Mesendoderm (in vitro differentiated cells): ENCODE measurements around the gene ARHGAP22. TPM values are rescaled to one million over a fixed set of nuclear protein-coding genes. Genes with fewer than 3 reads are reported as not detected.

ENCODE experiments used
- DNase-seq: peaks from one replicate; pipeline ENCODE4 v3.0.0; 2013
- H2AK5ac ChIP-seq: 2 replicates; pipeline ENCODE4 v1.6.1; 2013; ENCODE audit warnings: low read length, inconsistent platforms
- H2BK120ac ChIP-seq: 2 replicates; pipeline ENCODE4 v1.6.1; 2013; ENCODE audit warnings: low read depth, mild to moderate bottlenecking, low read length, moderate library complexity, mixed read lengths
- H2BK15ac ChIP-seq: replicated peaks from 2 replicates; pipeline ENCODE4 v1.6.1; 2013; ENCODE audit warnings: low read depth, mild to moderate bottlenecking, moderate library complexity
- H2BK5ac ChIP-seq: 2 replicates; pipeline ENCODE4 v1.6.1; 2013; ENCODE audit warnings: low read length, inconsistent platforms
- H3K18ac ChIP-seq: 2 replicates; pipeline ENCODE4 v1.6.1; 2013; ENCODE audit warnings: mild to moderate bottlenecking, low read length, mixed read lengths
- H3K23ac ChIP-seq: one replicate; pipeline ENCODE4 v1.6.1; 2013; ENCODE audit warnings: low read length
- H3K27ac ChIP-seq: 2 replicates; pipeline ENCODE4 v1.5.1; 2013; ENCODE audit warnings: low read depth, mild to moderate bottlenecking, inconsistent platforms, low read length, moderate library complexity
- H3K27me3 ChIP-seq: 2 replicates; pipeline ENCODE4 v1.6.1; 2013; ENCODE audit warnings: low read length, control low read depth, mild to moderate bottlenecking, inconsistent platforms; ENCODE audit not compliant: insufficient read depth, poor library complexity
- H3K36me3 ChIP-seq: 2 replicates; pipeline ENCODE4 v1.6.1; 2013; ENCODE audit warnings: low read length, inconsistent platforms; ENCODE audit not compliant: control insufficient read depth, insufficient read depth
- H3K4ac ChIP-seq: one replicate; pipeline ENCODE4 v1.6.1; 2013; ENCODE audit warnings: low read depth, mild to moderate bottlenecking, low read length, moderate library complexity
- H3K4me1 ChIP-seq: 2 replicates; pipeline ENCODE4 v1.6.1; 2013; ENCODE audit warnings: low read depth, low read length, inconsistent platforms; ENCODE audit not compliant: control insufficient read depth
- H3K4me2 ChIP-seq: 2 replicates; pipeline ENCODE4 v1.6.1; 2013; ENCODE audit warnings: low read length
- H3K4me3 ChIP-seq: 2 replicates; pipeline ENCODE4 v1.5.1; 2013; ENCODE audit warnings: mild to moderate bottlenecking, low read length
- H3K56ac ChIP-seq: one replicate; pipeline ENCODE4 v1.6.1; 2013; ENCODE audit warnings: low read length
- H3K79me1 ChIP-seq: 2 replicates; pipeline ENCODE4 v1.6.1; 2013; ENCODE audit warnings: low read length, inconsistent platforms
- H3K79me2 ChIP-seq: 2 replicates; pipeline ENCODE4 v1.6.1; 2013; ENCODE audit warnings: mild to moderate bottlenecking, low read length; ENCODE audit not compliant: control insufficient read depth, insufficient read depth
- H3K9ac ChIP-seq: 2 replicates; pipeline ENCODE4 v1.6.1; 2013; ENCODE audit warnings: low read length, inconsistent platforms
- H4K5ac ChIP-seq: one replicate; pipeline ENCODE4 v1.6.1; 2013; ENCODE audit warnings: low read length
- H4K8ac ChIP-seq: one replicate; pipeline ENCODE4 v1.6.1; 2013; ENCODE audit warnings: low read depth, mild to moderate bottlenecking, control low read depth, low read length, moderate library complexity
- WGBS: extraction: QIAGEN DNeasy Blood & Tissue Kit; methylation state at CpG from one replicate; pipeline ENCODE4 v1.1.7; 2013; ENCODE audit warnings: low lambda C conversion rate, missing lambda C conversion rate; ENCODE audit not compliant: insufficient coverage; ENCODE audit errors: extremely low coverage; 5-methylcytosine and 5-hydroxymethylcytosine counted together
- polyA plus RNA-seq, 2 experiments: library from polyadenylated mRNA; stranded (reverse); fragments of 200-250 nt; gene quantifications; one replicate each; pipeline ENCODE4 v1.2.3, GENCODE V29; 2013

Gene ARHGAP22, protein sequence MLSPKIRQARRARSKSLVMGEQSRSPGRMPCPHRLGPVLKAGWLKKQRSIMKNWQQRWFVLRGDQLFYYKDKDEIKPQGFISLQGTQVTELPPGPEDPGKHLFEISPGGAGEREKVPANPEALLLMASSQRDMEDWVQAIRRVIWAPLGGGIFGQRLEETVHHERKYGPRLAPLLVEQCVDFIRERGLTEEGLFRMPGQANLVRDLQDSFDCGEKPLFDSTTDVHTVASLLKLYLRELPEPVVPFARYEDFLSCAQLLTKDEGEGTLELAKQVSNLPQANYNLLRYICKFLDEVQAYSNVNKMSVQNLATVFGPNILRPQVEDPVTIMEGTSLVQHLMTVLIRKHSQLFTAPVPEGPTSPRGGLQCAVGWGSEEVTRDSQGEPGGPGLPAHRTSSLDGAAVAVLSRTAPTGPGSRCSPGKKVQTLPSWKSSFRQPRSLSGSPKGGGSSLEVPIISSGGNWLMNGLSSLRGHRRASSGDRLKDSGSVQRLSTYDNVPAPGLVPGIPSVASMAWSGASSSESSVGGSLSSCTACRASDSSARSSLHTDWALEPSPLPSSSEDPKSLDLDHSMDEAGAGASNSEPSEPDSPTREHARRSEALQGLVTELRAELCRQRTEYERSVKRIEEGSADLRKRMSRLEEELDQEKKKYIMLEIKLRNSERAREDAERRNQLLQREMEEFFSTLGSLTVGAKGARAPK
- 3.6 TPM for polyA plus RNA-seq (2013, experiment 1 of 2)
- polyA plus RNA-seq (2013, experiment 2 of 2) = 3.5 TPM

DNA sequence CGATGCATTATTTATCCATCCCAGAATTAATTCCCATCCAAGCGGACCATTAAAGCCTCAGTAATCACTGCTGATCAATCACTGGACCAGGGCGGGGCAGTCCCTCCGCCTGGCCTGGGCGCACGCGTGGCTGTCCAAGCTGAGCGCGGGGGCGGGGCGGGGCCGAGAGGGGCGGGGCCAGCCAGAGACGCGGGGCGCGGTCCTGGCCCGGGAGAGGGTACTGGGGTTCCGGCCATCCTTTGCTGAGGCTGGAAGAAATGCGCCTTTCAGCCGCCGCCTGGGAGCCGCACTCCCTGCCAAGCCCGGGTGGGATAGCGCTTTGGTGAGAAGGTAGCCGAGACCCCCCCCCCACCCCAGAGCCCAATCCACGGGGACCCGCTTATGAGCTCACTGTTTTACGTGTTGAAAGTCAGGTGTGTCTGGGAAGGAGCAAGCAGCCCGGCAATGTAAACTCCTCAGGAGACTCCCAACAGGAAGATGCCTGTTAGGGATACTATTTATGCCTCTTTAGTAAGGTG lies at the start of gene ARHGAP22:
ARHGAP22 (minus strand) TSS at position 83 of the 518 bp plus-strand sequence. CDS start 277 bp downstream, outside the sequence.
- H3K36me3 ChIP-seq = no peaks in the 10 kb centered on the region
- H3K23ac ChIP-seq = no peak within 1 kb of the TSS
- H4K8ac ChIP-seq = no peak within 1 kb of the TSS
- no peaks in the 10 kb centered on the region for H3K4me1 ChIP-seq
- H3K27me3 ChIP-seq = no peaks in the 10 kb centered on the region
- no peak within 1 kb of the TSS for H3K4me3 ChIP-seq
- no peaks in the 10 kb centered on the region for H3K79me2 ChIP-seq
- WGBS = no CpG with 5 or more reads among the region's 30 CpGs
- no peak within 1 kb of the TSS for H3K27ac ChIP-seq
- H2BK5ac ChIP-seq = no peak within 1 kb of the TSS
- H2AK5ac ChIP-seq = no peak within 1 kb of the TSS
- no peak for DNase-seq
- no peak within 1 kb of the TSS for H3K4ac ChIP-seq
- H3K79me1 ChIP-seq = no peaks in the 10 kb centered on the region
- H3K18ac ChIP-seq = no peak within 1 kb of the TSS
- peak within 1 kb of the TSS; percentile 83 for H3K56ac ChIP-seq
- H3K4me2 ChIP-seq = peak within 1 kb of the TSS; percentile 69
- no peak within 1 kb of the TSS for H4K5ac ChIP-seq
- H3K9ac ChIP-seq = peak within 1 kb of the TSS; percentile 48
- no peak within 1 kb of the TSS for H2BK15ac ChIP-seq
- no peak within 1 kb of the TSS for H2BK120ac ChIP-seq

DNA sequence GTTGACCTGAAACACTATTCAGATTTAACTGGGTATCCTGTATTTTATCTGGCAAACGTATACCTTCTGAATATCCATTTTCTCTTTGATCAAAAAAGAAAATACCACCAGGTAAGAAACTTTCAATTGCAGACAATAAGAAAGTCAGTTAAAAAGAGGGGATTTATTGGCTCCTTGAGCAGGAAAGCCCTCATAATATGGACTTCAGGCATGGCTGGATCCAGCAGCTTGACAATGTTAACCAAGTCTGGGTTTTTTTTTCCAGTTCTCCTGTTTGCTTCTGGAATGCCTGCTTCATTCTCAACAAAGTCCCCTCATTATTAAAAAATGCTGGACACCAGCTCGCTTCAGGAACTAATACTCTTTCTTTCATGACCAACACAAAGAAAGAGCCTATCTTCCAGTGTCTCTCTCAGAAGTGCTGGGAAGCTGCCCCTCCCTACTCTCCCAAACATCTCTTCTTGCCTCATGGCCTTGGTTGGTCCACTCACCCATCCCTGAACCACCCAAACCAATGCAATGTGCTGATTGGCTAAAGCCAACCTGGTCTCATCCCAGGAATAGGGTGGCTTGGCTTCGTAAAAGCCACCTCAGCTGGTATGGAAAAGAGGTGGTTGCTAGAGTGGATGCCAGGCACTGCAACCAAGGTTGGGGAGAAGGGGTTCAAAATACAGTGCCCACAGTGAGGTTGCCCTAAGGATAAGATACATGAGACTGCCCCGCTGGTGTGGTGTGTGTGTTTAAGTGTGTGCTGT lies 49.2 kb upstream of the ARHGAP22 start:
- WGBS = no CpG with 5 or more reads among the region's 4 CpGs
- no peak overlapping the region for H3K23ac ChIP-seq
- no peak for DNase-seq
- no peak overlapping the region for H3K27ac ChIP-seq
- H4K8ac ChIP-seq = no peak overlapping the region
- H2BK15ac ChIP-seq = no peak overlapping the region
- H3K36me3 ChIP-seq = no peaks in the 10 kb centered on the region
- H3K4me1 ChIP-seq = no peaks in the 10 kb centered on the region
- H3K56ac ChIP-seq = no peak overlapping the region
- H3K4ac ChIP-seq = no peak overlapping the region
- H2AK5ac ChIP-seq = no peak overlapping the region
- no peak overlapping the region for H2BK120ac ChIP-seq
- no peaks in the 10 kb centered on the region for H3K79me2 ChIP-seq
- H3K4me2 ChIP-seq = no peak overlapping the region
- no peaks in the 10 kb centered on the region for H3K79me1 ChIP-seq
- no peak overlapping the region for H3K18ac ChIP-seq
- H3K27me3 ChIP-seq = no peaks in the 10 kb centered on the region
- H3K4me3 ChIP-seq = no peak overlapping the region
- H3K9ac ChIP-seq = no peak overlapping the region
- H4K5ac ChIP-seq = no peak overlapping the region
- no peak overlapping the region for H2BK5ac ChIP-seq

DNA sequence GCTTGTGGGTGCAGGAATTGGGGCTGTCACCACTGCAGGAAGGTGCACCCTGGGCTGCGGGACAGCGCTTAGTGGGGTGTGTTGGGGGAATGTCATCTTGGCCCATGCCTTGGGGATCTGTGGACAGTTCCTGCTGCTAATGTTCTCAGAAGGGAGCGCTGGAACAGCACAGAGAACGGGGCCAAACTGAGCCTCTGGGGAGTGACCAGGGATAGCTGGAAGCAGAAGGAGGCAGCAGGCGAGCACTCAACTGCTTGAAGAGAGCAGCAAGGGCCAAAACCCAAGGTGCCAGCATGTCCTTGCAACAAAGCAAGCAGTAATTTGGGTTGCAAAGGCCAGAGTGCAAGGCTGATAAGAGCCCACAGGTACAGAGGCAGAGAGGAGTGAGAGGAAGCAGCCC lies 48.5 kb upstream of the ARHGAP22 start:
- Histone ChIP-seq H3K27me3 (no peaks in the 10 kb centered on the region), H2BK120ac (no peak overlapping the region), H4K8ac (no peak overlapping the region), H2AK5ac (no peak overlapping the region), H2BK15ac (no peak overlapping the region), H4K5ac (no peak overlapping the region), H3K56ac (no peak overlapping the region), H3K4ac (no peak overlapping the region), H3K27ac (no peak overlapping the region), H3K4me1 (no peaks in the 10 kb centered on the region), H3K4me2 (no peak overlapping the region), H3K23ac (no peak overlapping the region), H3K9ac (no peak overlapping the region), H2BK5ac (no peak overlapping the region), H3K4me3 (no peak overlapping the region), H3K18ac (no peak overlapping the region), H3K36me3 (no peaks in the 10 kb centered on the region), H3K79me1 (no peaks in the 10 kb centered on the region), H3K79me2 (no peaks in the 10 kb centered on the region)
- no CpG with 5 or more reads among the region's 5 CpGs for WGBS
- no peak for DNase-seq

DNA sequence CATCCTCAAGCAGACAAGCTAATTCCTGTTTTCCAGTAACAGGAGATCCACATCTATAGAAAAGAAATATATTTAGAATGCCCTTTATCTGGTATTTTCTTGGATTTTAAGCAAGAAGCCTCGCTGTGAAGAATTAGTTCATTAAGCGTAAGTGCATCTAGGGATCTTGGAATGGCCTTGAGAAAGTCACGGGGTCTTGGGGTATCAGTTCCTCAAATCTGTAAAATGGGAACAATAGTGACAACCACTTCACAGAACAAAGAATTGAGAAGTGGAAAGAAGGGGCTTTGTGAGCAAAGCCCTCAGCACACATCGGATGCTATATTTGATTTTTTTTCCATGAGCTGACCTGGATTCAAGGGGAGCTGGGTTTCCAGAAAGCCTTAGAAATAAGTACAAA lies 47.5 kb upstream of the ARHGAP22 start:
- H3K18ac ChIP-seq = no peak overlapping the region

DNA sequence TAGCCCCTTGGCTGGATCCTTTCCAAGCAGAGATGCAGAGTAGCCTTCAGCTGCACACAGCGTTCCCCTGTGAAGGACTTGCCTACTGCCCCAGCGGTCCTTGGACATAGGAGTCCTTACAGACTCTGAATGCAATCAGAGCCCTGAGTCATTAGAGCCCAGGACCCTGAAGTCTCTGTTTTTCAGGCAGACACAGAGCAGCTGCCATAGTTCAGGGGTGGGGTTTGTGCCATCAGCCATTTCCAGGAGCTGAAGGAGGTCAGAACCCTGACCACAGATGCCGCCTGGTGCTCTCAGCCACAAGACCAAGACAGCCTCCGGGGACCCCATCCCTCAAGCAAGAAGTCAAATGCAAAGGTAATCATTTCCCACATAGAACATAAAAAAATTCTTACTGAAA lies 47.0 kb upstream of the ARHGAP22 start:
- Histone ChIP-seq H3K79me1 (no peaks in the 10 kb centered on the region), H2BK15ac (no peak overlapping the region), H4K5ac (no peak overlapping the region), H2BK5ac (no peak overlapping the region), H2AK5ac (no peak overlapping the region), H3K27ac (no peak overlapping the region), H3K56ac (no peak overlapping the region), H3K4me2 (no peak overlapping the region), H3K23ac (no peak overlapping the region), H3K9ac (no peak overlapping the region), H3K36me3 (no peaks in the 10 kb centered on the region), H3K79me2 (no peaks in the 10 kb centered on the region), H3K4ac (no peak overlapping the region), H3K4me3 (no peak overlapping the region), H3K27me3 (no peaks in the 10 kb centered on the region), H3K18ac (no peak overlapping the region), H4K8ac (no peak overlapping the region), H2BK120ac (no peak overlapping the region), H3K4me1 (no peaks in the 10 kb centered on the region)
- no CpG with 5 or more reads among the region's 4 CpGs for WGBS
- no peak for DNase-seq

More for the DNA sequence above, 47.5 kb upstream of the ARHGAP22 start:
- WGBS = no CpG with 5 or more reads among the region's 4 CpGs
- Histone ChIP-seq H2BK120ac (no peak overlapping the region), H4K8ac (no peak overlapping the region), H3K4me1 (no peaks in the 10 kb centered on the region), H2AK5ac (no peak overlapping the region), H3K27me3 (no peaks in the 10 kb centered on the region), H3K56ac (no peak overlapping the region), H3K36me3 (no peaks in the 10 kb centered on the region), H3K23ac (no peak overlapping the region), H4K5ac (no peak overlapping the region), H3K79me2 (no peaks in the 10 kb centered on the region), H2BK5ac (no peak overlapping the region), H3K27ac (no peak overlapping the region), H3K4ac (no peak overlapping the region), H3K4me2 (no peak overlapping the region), H3K9ac (no peak overlapping the region), H3K79me1 (no peaks in the 10 kb centered on the region), H2BK15ac (no peak overlapping the region), H3K4me3 (no peak overlapping the region)
- no peak for DNase-seq
